ENCODE results near the gene EGFLAM. TPM values are rescaled to one million over a fixed set of nuclear protein-coding genes. Genes with fewer than 3 reads are reported as not detected.
A peak's percentile ranks its signal among the peaks of the same experiment; 100 is the strongest.

The EGFLAM gene
- total and polyA plus RNA-seq, 8 donors = 0.82 to 15.7 (median 9.8) TPM

DNA sequence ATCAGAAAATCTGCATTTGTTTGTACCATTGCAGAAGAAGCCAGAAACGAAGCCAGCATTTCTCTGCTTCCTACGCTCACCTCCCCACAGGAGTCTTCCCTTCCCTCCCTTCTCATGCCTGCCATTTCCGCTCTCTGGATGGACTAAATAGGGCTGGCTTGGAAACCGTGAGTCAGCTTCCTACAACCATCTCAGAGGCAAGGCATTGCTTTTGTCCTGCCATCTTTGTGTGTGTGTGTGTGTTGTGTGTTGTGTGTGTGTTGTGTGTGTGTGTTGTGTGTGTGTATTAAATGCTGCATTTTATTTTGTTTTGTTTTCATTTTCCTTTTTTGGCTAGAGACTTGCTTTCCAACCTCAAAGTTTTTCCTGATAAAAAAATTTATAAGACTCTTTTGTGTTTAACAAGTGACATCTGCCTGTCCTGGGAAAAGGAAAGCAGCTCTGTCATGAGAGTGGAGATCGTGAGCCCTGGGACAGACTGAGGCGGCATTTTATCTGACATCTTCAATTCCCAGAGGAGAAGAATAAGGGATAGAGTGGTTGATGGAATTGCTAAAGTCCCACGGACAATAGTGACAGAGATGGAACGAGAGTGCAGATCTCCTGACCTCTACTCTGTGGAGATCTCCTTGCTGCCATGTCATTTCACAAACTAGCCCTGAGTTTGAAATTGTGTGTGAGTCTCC, 7.5 kb upstream of the EGFLAM start:
- intact Hi-C loops (cut with DNase I) = no loop called here
- H3K9me3 ChIP-seq = no peaks in the 10 kb centered on the region
- no peak overlapping the region for H3K4me3 ChIP-seq
- H3K36me3 ChIP-seq = no peaks in the 10 kb centered on the region
- peaks cover 7 to 37% of the 10 kb centered on the region in 2 donors for H3K27me3 ChIP-seq
- H3K27ac ChIP-seq = no peak overlapping the region
- ATAC-seq = no peak
- TF ChIP-seq, protein P1, sequence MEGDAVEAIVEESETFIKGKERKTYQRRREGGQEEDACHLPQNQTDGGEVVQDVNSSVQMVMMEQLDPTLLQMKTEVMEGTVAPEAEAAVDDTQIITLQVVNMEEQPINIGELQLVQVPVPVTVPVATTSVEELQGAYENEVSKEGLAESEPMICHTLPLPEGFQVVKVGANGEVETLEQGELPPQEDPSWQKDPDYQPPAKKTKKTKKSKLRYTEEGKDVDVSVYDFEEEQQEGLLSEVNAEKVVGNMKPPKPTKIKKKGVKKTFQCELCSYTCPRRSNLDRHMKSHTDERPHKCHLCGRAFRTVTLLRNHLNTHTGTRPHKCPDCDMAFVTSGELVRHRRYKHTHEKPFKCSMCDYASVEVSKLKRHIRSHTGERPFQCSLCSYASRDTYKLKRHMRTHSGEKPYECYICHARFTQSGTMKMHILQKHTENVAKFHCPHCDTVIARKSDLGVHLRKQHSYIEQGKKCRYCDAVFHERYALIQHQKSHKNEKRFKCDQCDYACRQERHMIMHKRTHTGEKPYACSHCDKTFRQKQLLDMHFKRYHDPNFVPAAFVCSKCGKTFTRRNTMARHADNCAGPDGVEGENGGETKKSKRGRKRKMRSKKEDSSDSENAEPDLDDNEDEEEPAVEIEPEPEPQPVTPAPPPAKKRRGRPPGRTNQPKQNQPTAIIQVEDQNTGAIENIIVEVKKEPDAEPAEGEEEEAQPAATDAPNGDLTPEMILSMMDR (IDR thresholded peaks at IDR 0.05) = no peak
- H3K4me1 ChIP-seq = no peaks in the 10 kb centered on the region
- DNase-seq = no peak

DNA sequence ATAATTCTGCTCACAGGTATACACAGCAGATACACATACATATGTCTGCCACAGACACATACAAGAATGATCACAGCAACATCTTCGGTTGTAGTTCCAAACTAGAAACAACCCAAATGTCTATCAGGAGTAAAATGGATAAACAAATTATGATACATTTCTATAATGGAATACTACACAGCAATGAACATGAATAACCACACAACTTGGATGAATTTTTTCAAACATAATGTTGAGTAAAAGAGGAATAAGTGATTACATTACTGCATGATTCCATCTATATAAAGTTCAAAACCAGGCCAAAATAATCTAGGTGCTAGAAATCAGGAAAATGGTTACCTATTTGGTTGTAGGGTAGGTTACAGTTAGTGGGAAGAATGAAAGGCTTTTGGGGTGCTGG, 4.6 kb upstream of the EGFLAM start:
- H3K36me3 ChIP-seq = no peaks in the 10 kb centered on the region
- no peak overlapping the region for H3K4me3 ChIP-seq
- H3K27me3 ChIP-seq = peaks cover 33 to 65% of the 10 kb centered on the region in 2 donors
- intact Hi-C loops (cut with DNase I) = no loop called here
- DNase-seq = no peak
- H3K27ac ChIP-seq = no peak overlapping the region
- TF ChIP-seq, protein P1 (IDR thresholded peaks at IDR 0.05) = no peak
- H3K9me3 ChIP-seq = no peaks in the 10 kb centered on the region
- ATAC-seq = no peak
- peaks cover 7 to 15% of the 10 kb centered on the region in 2 donors for H3K4me1 ChIP-seq

DNA sequence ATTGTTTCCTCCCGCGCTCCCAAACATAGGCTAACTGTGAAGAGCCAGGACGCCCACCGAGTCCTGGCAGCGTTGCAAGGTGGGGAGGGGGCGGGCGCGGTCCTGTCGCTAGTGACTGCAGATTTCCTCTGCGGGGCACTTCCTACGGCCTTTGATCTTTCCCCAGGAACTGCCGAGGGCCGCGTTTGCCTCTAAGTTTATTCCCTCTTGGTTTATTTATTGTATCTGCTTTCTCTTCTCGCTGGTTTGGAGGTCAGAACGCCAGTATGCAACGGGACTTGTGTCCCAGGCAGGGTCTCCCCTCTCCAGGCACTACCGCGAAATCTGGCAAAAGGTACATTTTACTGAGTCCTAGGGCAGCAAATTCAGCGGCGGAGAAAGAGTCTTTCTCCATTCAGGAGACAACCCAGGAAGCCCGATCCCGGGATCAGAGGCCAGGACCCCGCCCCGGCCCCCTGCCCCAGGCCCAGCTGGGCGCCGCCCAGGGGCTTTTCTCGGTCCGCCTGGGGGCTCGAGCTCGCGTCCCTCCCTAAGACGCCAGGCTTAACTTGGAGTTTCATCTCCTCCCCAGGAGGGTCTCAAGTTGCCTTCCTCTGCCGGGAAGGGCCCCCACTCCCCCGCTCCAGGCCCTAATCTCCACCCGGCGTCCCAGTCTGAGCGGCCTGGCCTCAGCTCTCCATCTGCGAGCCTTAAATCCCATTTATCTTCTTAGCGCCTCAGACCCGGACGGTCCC, 884 bp upstream of the EGFLAM start:
- TF ChIP-seq, protein P1 (IDR thresholded peaks at IDR 0.05) = no peak
- H3K4me3 ChIP-seq = no peak overlapping the region
- ATAC-seq (no peak), DNase-seq (peak in 1 of 4 donors; percentile 55)
- H3K4me1 ChIP-seq = peaks cover 7 to 15% of the 10 kb centered on the region in 2 donors
- H3K27me3 ChIP-seq = peaks cover 48 to 83% of the 10 kb centered on the region in 2 donors
- intact Hi-C loops (cut with DNase I) = no loop called here
- H3K9me3 ChIP-seq = no peaks in the 10 kb centered on the region
- H3K36me3 ChIP-seq = no peaks in the 10 kb centered on the region
- H3K27ac ChIP-seq = no peak overlapping the region

DNA sequence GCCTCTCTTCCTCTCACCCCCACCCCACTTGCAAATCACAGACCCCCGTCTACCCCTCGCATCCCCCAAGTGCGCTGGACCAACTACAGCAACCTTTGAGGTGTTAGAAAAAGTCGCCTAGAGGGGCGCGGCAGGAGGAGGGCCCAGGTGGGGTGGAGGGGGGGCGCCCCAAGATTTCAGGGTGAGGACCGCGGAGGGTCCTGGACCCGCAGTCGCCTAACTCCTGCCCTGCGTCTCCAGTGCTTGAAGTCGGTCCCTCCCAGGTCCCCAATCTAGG, 379 bp upstream of the EGFLAM start:
- no peak for ATAC-seq
- Histone ChIP-seq H3K4me1 (peaks cover 7 to 15% of the 10 kb centered on the region in 2 donors), H3K4me3 (peak overlapping the region; percentile 13 to 15), H3K9me3 (no peaks in the 10 kb centered on the region), H3K36me3 (no peaks in the 10 kb centered on the region), H3K27ac (no peak overlapping the region), H3K27me3 (peaks cover 48 to 87% of the 10 kb centered on the region in 2 donors)
- intact Hi-C loops (cut with DNase I) = no loop called here
- TF ChIP-seq, protein P1 (IDR thresholded peaks at IDR 0.05) = no peak
- DNase-seq = peak in 1 of 4 donors; percentile 54

DNA sequence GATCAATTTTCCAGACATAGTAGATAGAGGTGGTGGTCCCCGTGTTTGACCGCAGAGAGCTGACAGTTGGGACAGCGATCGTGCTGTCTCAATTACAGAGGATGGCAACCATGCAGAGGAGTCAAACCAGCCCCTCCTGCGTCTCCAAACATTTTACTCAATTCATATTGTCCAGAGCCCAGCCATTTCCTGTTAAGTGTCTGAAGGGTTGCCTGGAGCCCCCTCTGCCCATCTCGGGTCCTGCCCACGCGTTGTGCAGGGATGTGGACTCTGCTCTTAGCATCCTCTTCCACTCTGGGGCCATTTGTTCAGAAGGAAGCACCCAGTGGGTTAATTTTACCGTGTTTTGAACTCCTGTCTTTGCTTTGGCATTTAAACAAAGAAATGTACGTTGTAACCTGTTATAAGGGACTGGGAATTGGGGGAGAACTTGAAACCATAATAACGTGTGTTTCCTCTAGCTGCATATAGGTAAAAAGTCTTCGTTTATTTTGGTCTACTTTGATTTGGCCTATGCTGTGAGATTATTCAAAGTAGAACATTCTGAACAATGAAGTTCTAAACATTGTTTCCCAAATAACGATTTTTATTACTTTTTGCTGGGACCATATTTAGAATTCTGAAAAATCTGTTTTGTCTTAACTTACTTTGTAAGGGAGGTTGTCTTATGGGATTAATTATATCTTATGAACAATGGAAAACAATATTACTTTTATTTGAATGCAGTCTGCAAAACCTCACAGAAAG, 876 bp downstream of the EGFLAM start:
- intact Hi-C loops (cut with DNase I) = no loop called here
- DNase-seq (no peak), ATAC-seq (no peak)
- Histone ChIP-seq H3K4me1 (peaks cover 7 to 15% of the 10 kb centered on the region in 2 donors), H3K36me3 (no peaks in the 10 kb centered on the region), H3K27me3 (peaks cover 49 to 97% of the 10 kb centered on the region in 2 donors), H3K9me3 (no peaks in the 10 kb centered on the region), H3K4me3 (peak overlapping the region; percentile 13 to 15), H3K27ac (no peak overlapping the region)
- TF ChIP-seq, protein P1 (IDR thresholded peaks at IDR 0.05) = no peak

All from left lung (tissue), 10 donors.